Thyroid gland (tissue), 4 donors: Measurements from ENCODE around the gene TP53BP2. TPM values are rescaled to one million over a fixed set of nuclear protein-coding genes. Genes with fewer than 3 reads are reported as not detected.

Experiments
- DNase-seq, 2 donors: peaks; one replicate each; pipeline ENCODE4 v3.0.0-alpha.2; 2019
- H3K27ac ChIP-seq, 3 donors: fragments of 200-600 bp; sonication (generic); 1 replicate in 2 of 3; 2 replicates in 1 of 3; pipeline ENCODE4 v1.5.1; 2016 to 2019; ENCODE audit warnings: mild to moderate bottlenecking in 1 of 3, moderate library complexity in 1 of 3
- H3K27me3 ChIP-seq: fragments of 200-600 bp; sonication (generic); one replicate; pipeline ENCODE4 v1.5.1; 2019
- H3K36me3 ChIP-seq, 2 donors: fragments of 200-600 bp; sonication (generic); one replicate each; pipeline ENCODE4 v1.5.1; 2016 to 2019
- H3K4me1 ChIP-seq, 2 donors: fragments of 200-600 bp; sonication (generic); one replicate each; pipeline ENCODE4 v1.5.1; 2017 to 2019
- H3K4me3 ChIP-seq, 3 donors: fragments of 200-600 bp; sonication (generic); replicated peaks in 1 of 3; 1 replicate in 2 of 3; 2 replicates in 1 of 3; pipeline ENCODE4 v1.5.1; 2016; ENCODE audit warnings: mild to moderate bottlenecking in 1 of 3
- H3K9me3 ChIP-seq: fragments of 200-600 bp; sonication (generic); one replicate; pipeline ENCODE4 v1.5.1; 2017
- CTCF ChIP-seq, 6 experiments: fragments of 200-600 bp in 3 of 6; fragments of 450-650 bp in 3 of 6; sonication (generic) in 3 of 6; IDR thresholded peaks; one replicate each; pipeline ENCODE4 v1.5.1; 2016 to 2019; ENCODE audit warnings: antibody characterized with exemption in 6 of 6, mild to moderate bottlenecking in 2 of 6, inconsistent platforms in 1 of 6, moderate library complexity in 1 of 6
- POLR2A ChIP-seq, 2 donors: fragments of 450-650 bp; IDR thresholded peaks; one replicate each; pipeline ENCODE4 v1.6.1; 2017; ENCODE audit warnings: antibody characterized with exemption in 2 of 2, mild to moderate bottlenecking in 2 of 2, moderate library complexity in 1 of 2
- WGBS, 2 donors: methylation state at CpG; one replicate each; pipeline ENCODE4 v1.1.5; 2017; 5-methylcytosine and 5-hydroxymethylcytosine counted together
- intact Hi-C: fragments of 100-400 bp; cut with DNase I; formaldehyde crosslinking; loops from one replicate; pipeline ENCODE4 v1.15.1; 2023
- total RNA-seq, 4 donors: library from RNA; depleted of rRNA; stranded (reverse); fragments of >200 nt; gene quantifications; one replicate each; pipeline ENCODE4 v1.2.3, GENCODE V29; 2016

The TP53BP2 gene
- total RNA-seq, 4 donors from 2014 or later, result 58.2 to 98.0 (median 76.1) TPM

- H3K9me3 ChIP-seq, result no peaks in the 10 kb centered on the region
- no peak overlapping the region for H3K27ac ChIP-seq
- H3K27me3 ChIP-seq, result no peaks in the 10 kb centered on the region
- TF ChIP-seq POLR2A (IDR thresholded peaks at IDR 0.05), result no peak
- TF ChIP-seq CTCF (IDR thresholded peaks at IDR 0.05), result no peak
- H3K4me3 ChIP-seq, result no peak overlapping the region
- no peak for DNase-seq
- H3K36me3 ChIP-seq, result peaks cover 23 to 24% of the 10 kb centered on the region in 2 donors
- 92 to 96% methylated on average over 1 of the region's 1 CpG for WGBS, 2 donors
- intact Hi-C loops, result no loop called here
- H3K4me1 ChIP-seq, result no peaks in the 10 kb centered on the region
Observed at GRCh38 chr1:223783676-223784075, 62.1 kb downstream of the TP53BP2 start.

GRCh38 chr1:223780949-223781348 lies 64.8 kb downstream of the TP53BP2 start:
- Histone ChIP-seq H3K4me3 (no peak overlapping the region), H3K27ac (peak overlapping the region in 1 of 3 donors; percentile 43), H3K27me3 (no peaks in the 10 kb centered on the region), H3K9me3 (no peaks in the 10 kb centered on the region), H3K36me3 (peaks cover 27 to 30% of the 10 kb centered on the region in 2 donors), H3K4me1 (peaks cover 0 to 7% of the 10 kb centered on the region in 2 donors)
- no peak for TF ChIP-seq CTCF (IDR thresholded peaks at IDR 0.05)
- TF ChIP-seq POLR2A (IDR thresholded peaks at IDR 0.05), result no peak
- intact Hi-C loops, result no loop called here
- 75 to 77% methylated on average over 6 of the region's 6 CpGs for WGBS, 2 donors
- DNase-seq, result no peak

GRCh38 chr1:223780318-223780717 lies 65.4 kb downstream of the TP53BP2 start:
- Histone ChIP-seq H3K9me3 (no peaks in the 10 kb centered on the region), H3K27me3 (no peaks in the 10 kb centered on the region), H3K4me3 (no peak overlapping the region), H3K27ac (no peak overlapping the region), H3K4me1 (peaks cover 0 to 13% of the 10 kb centered on the region in 2 donors), H3K36me3 (peaks cover 27 to 30% of the 10 kb centered on the region in 2 donors)
- TF ChIP-seq CTCF (IDR thresholded peaks at IDR 0.05) (no peak), POLR2A (IDR thresholded peaks at IDR 0.05) (no peak)
- 94 to 97% methylated on average over 8 of the region's 8 CpGs for WGBS, 2 donors
- intact Hi-C loops, result no loop called here
- DNase-seq, result no peak

GRCh38 chr1:223776826-223777454 lies 68.8 kb downstream of the TP53BP2 start:
- Histone ChIP-seq H3K27me3 (no peaks in the 10 kb centered on the region), H3K27ac (peak overlapping the region in 1 of 3 donors; percentile 35), H3K4me1 (peaks cover 8 to 33% of the 10 kb centered on the region in 2 donors), H3K36me3 (peaks cover 15 to 21% of the 10 kb centered on the region in 2 donors), H3K9me3 (no peaks in the 10 kb centered on the region), H3K4me3 (no peak overlapping the region)
- WGBS, 2 donors, result 91 to 93% methylated on average over 10 of the region's 10 CpGs
- no peak for DNase-seq
- TF ChIP-seq CTCF (IDR thresholded peaks at IDR 0.05) (no peak), POLR2A (IDR thresholded peaks at IDR 0.05) (no peak)
- intact Hi-C loops, result no loop called here

- intact Hi-C loops, result no loop called here
- TF ChIP-seq CTCF (IDR thresholded peaks at IDR 0.05) (no peak), POLR2A (IDR thresholded peaks at IDR 0.05) (no peak)
- Histone ChIP-seq H3K9me3 (no peaks in the 10 kb centered on the region), H3K4me1 (peaks cover 12 to 40% of the 10 kb centered on the region in 2 donors), H3K4me3 (no peak overlapping the region), H3K36me3 (peaks cover 15 to 21% of the 10 kb centered on the region in 2 donors), H3K27ac (peak overlapping the region in 2 of 3 donors; percentile 35 to 50), H3K27me3 (no peaks in the 10 kb centered on the region)
- 69 to 72% methylated on average over 9 of the region's 9 CpGs for WGBS, 2 donors
- DNase-seq, result peak in 1 of 2 donors; percentile 17
Observed at GRCh38 chr1:223776075-223776814, 69.5 kb downstream of the TP53BP2 start.
